CD14-positive monocyte (primary cell): ENCODE data around the gene ZNF606. TPM values are rescaled to one million over a fixed set of nuclear protein-coding genes. Genes with fewer than 3 reads are reported as not detected.

Experiments used
- DNase-seq, 3 donors: peaks; one replicate each; pipeline ENCODE4 v3.0.0-alpha.2; 2011 to 2022
- H2AFZ ChIP-seq: 2 replicates; pipeline ENCODE4 v1.6.0; 2012; ENCODE audit warnings: mild to moderate bottlenecking, low read depth, low read length, inconsistent platforms; ENCODE audit not compliant: insufficient read depth, poor library complexity, severe bottlenecking
- H3K27ac ChIP-seq, 2 donors: 1 replicate in 1 of 2; 2 replicates in 1 of 2; pipeline ENCODE4 v1.5.1; 2012 to 2013; ENCODE audit warnings: low read length in 2 of 2, control low read depth in 1 of 2, inconsistent platforms in 1 of 2, low read depth in 1 of 2, mild to moderate bottlenecking in 1 of 2
- H3K27me3 ChIP-seq, 2 donors: one replicate each; pipeline versions ENCODE4 v1.6.0 to v1.6.1; 2011 to 2013; ENCODE audit warnings: low read length in 2 of 2; ENCODE audit not compliant: control insufficient read depth in 2 of 2, insufficient read depth in 2 of 2
- H3K36me3 ChIP-seq, 2 donors: replicated peaks in 1 of 2; 1 replicate in 1 of 2; 2 replicates in 1 of 2; pipeline versions ENCODE4 v1.5.1 to v1.6.1; 2012 to 2013; ENCODE audit warnings: low read length in 2 of 2, control low read depth in 1 of 2, inconsistent platforms in 1 of 2, mild to moderate bottlenecking in 1 of 2; ENCODE audit not compliant: insufficient read depth in 2 of 2, control insufficient read depth in 1 of 2
- H3K4me1 ChIP-seq, 2 donors: 1 replicate in 1 of 2; 2 replicates in 1 of 2; pipeline versions ENCODE4 v1.5.1 to v1.6.1; 2012 to 2013; ENCODE audit warnings: low read length in 2 of 2, control low read depth in 1 of 2, inconsistent platforms in 1 of 2, mild to moderate bottlenecking in 1 of 2, moderate library complexity in 1 of 2; ENCODE audit not compliant: insufficient read depth in 2 of 2, control insufficient read depth in 1 of 2
- H3K4me2 ChIP-seq: replicated peaks from 2 replicates; pipeline ENCODE3; 2012; ENCODE audit warnings: low read length, moderate library complexity, mild to moderate bottlenecking; ENCODE audit not compliant: poor library complexity, severe bottlenecking; ENCODE audit errors: extremely low read depth
- H3K4me3 ChIP-seq, 3 experiments: fragments of 200-600 bp in 1 of 3; sonication (generic) in 1 of 3; replicated peaks in 1 of 3; 1 replicate in 2 of 3; 2 replicates in 1 of 3; pipeline ENCODE4 v1.5.1; 2011 to 2013; ENCODE audit warnings: low read length in 3 of 3, mild to moderate bottlenecking in 3 of 3, control low read depth in 2 of 3, low read depth in 2 of 3, inconsistent platforms in 1 of 3, moderate library complexity in 1 of 3
- H3K79me2 ChIP-seq: 2 replicates; pipeline ENCODE4 v1.6.0; 2012; ENCODE audit warnings: mild to moderate bottlenecking, control low read depth, inconsistent platforms, low read length, moderate library complexity; ENCODE audit not compliant: insufficient read depth
- H3K9ac ChIP-seq: 2 replicates; pipeline ENCODE4 v1.6.0; 2017; ENCODE audit warnings: low read length, mild to moderate bottlenecking; ENCODE audit not compliant: insufficient read depth, poor library complexity, severe bottlenecking
- H3K9me3 ChIP-seq, 2 donors: replicated peaks in 1 of 2; 1 replicate in 1 of 2; 2 replicates in 1 of 2; pipeline versions ENCODE4 v1.5.1 to v1.6.1; 2012 to 2013; ENCODE audit warnings: low read length in 2 of 2, control low read depth in 1 of 2; ENCODE audit not compliant: control insufficient read depth in 1 of 2, insufficient read depth in 1 of 2
- H4K20me1 ChIP-seq: 2 replicates; pipeline ENCODE4 v1.6.0; 2012; ENCODE audit warnings: mild to moderate bottlenecking, low read length, control low read depth, moderate library complexity; ENCODE audit not compliant: insufficient read depth
- H3K27ac Mint-ChIP-seq, 7 donors: one replicate each; pipeline ENCODE4 v1.8.0; 2020; ENCODE audit warnings: mild to moderate bottlenecking in 7 of 7, mixed read lengths in 7 of 7, moderate library complexity in 6 of 7, inconsistent platforms in 2 of 7
- H3K27me3 Mint-ChIP-seq, 3 donors: one replicate each; pipeline ENCODE4 v1.8.0; 2021 to 2022; ENCODE audit warnings: low read depth in 3 of 3, mild to moderate bottlenecking in 3 of 3, mixed read lengths in 3 of 3, moderate library complexity in 3 of 3, inconsistent platforms in 1 of 3
- H3K36me3 Mint-ChIP-seq, 2 donors: one replicate each; pipeline ENCODE4 v1.8.0; 2020; ENCODE audit warnings: mixed read lengths in 2 of 2, inconsistent platforms in 1 of 2, mild to moderate bottlenecking in 1 of 2
- H3K4me1 Mint-ChIP-seq: one replicate; pipeline ENCODE4 v1.8.0; 2020; ENCODE audit warnings: mild to moderate bottlenecking, mixed read lengths
- H3K4me3 Mint-ChIP-seq, 2 donors: one replicate each; pipeline ENCODE4 v1.8.0; 2020; ENCODE audit warnings: mild to moderate bottlenecking in 2 of 2, mixed read lengths in 2 of 2, moderate library complexity in 1 of 2
- H3K9me3 Mint-ChIP-seq, 7 donors: one replicate each; pipeline ENCODE4 v1.8.0; 2020 to 2022; ENCODE audit warnings: mixed read lengths in 7 of 7, mild to moderate bottlenecking in 6 of 7, moderate library complexity in 6 of 7, inconsistent platforms in 2 of 7
- CTCF ChIP-seq: fragments of 200-600 bp; IDR thresholded peaks from one replicate; pipeline ENCODE4 v1.8.0; 2022; ENCODE audit warnings: antibody characterized with exemption, mild to moderate bottlenecking
- WGBS: methylation state at CpG from one replicate; pipeline ENCODE4 v1.1.5; 2013; ENCODE audit warnings: missing lambda C conversion rate; ENCODE audit not compliant: insufficient coverage; 5-methylcytosine and 5-hydroxymethylcytosine counted together
- intact Hi-C, 2 donors: fragments of 100-400 bp; cut with micrococcal nuclease; formaldehyde crosslinking; loops; one replicate each; pipeline versions ENCODE4 v1.15.0 to v1.15.1; 2023
- polyA plus RNA-seq, 3 donors: library from polyadenylated mRNA; depleted of rRNA in 1 of 3; unstranded in 2 of 3; stranded (reverse) in 1 of 3; fragments of 300-500 nt in 2 of 3; fragments of >200 nt in 1 of 3; fragmentation: Illumina TruSeq in 2 of 3; gene quantifications; 1 replicate in 2 of 3; 2 replicates in 1 of 3; pipeline ENCODE4 v1.2.3, GENCODE V29; 2012 to 2021

Gene ZNF606
- polyA plus RNA-seq, 3 donors, result 0.87 to 1.7 (median 1.2) TPM

GRCh38 chr19:58040751-58041525 lies 38.3 kb upstream of the ZNF606 start:
- DNase-seq, result no peak
- no peaks in the 10 kb centered on the region for H3K4me1 Mint-ChIP-seq
- no peaks in the 10 kb centered on the region for H3K36me3 Mint-ChIP-seq
- Histone ChIP-seq H3K4me3 (no peak overlapping the region), H2AFZ (no peak overlapping the region), H4K20me1 (no peaks in the 10 kb centered on the region), H3K9me3 (peaks cover 92 to 96% of the 10 kb centered on the region in 2 donors), H3K36me3 (no peaks in the 10 kb centered on the region), H3K79me2 (no peaks in the 10 kb centered on the region), H3K4me2 (no peak overlapping the region), H3K27ac (no peak overlapping the region), H3K27me3 (no peaks in the 10 kb centered on the region), H3K9ac (no peak overlapping the region), H3K4me1 (no peaks in the 10 kb centered on the region)
- WGBS, result 94% methylated on average over 14 of the region's 21 CpGs
- no peak for TF ChIP-seq CTCF
- H3K27me3 Mint-ChIP-seq, result peaks cover 1 to 15% (median 10%) of the 10 kb centered on the region in 3 donors
- H3K4me3 Mint-ChIP-seq, result no peak overlapping the region
- H3K27ac Mint-ChIP-seq, result no peak overlapping the region
- H3K9me3 Mint-ChIP-seq, result peaks cover 63 to 98% (median 88%) of the 10 kb centered on the region in 7 donors
- intact Hi-C loops, result no loop called here

- WGBS, result 6% methylated on average over 3 of the region's 8 CpGs
- no peaks in the 10 kb centered on the region for H3K36me3 ChIP-seq
- H3K27ac ChIP-seq, result no peak overlapping the region
- H3K27me3 ChIP-seq, result peaks cover 0 to 3% of the 10 kb centered on the region in 2 donors
- no peak overlapping the region for H2AFZ ChIP-seq
- H3K79me2 ChIP-seq, result no peaks in the 10 kb centered on the region
- H3K4me3 ChIP-seq, result no peak overlapping the region
- Mint-ChIP-seq H3K4me1 (peaks cover 2% of the 10 kb centered on the region), H3K9me3 (peaks cover 59 to 92% (median 83%) of the 10 kb centered on the region in 7 donors), H3K36me3 (peaks cover 0 to 2% of the 10 kb centered on the region in 2 donors), H3K4me3 (no peak overlapping the region), H3K27me3 (peaks cover 11 to 25% (median 20%) of the 10 kb centered on the region in 3 donors), H3K27ac (no peak overlapping the region)
- no peak for DNase-seq
- intact Hi-C loops, result loop anchor here in 1 of 2 donors (2.0 kb wide), 1 partner anchor 28 kb away; no protein-coding TSS in a partner anchor
- H3K9me3 ChIP-seq, result peaks cover 88 to 93% of the 10 kb centered on the region in 2 donors
- H3K9ac ChIP-seq, result no peak overlapping the region
- no peak for TF ChIP-seq CTCF
- H4K20me1 ChIP-seq, result no peaks in the 10 kb centered on the region
- H3K4me2 ChIP-seq, result no peak overlapping the region
- H3K4me1 ChIP-seq, result no peaks in the 10 kb centered on the region
Observed at GRCh38 chr19:58038688-58039204, 36.1 kb upstream of the ZNF606 start.
